ENCODE measurements around the gene KDM2B. TPM values are rescaled to one million over a fixed set of nuclear protein-coding genes. Genes with fewer than 3 reads are reported as not detected.

KDM2B gene
- total and polyA plus RNA-seq, 2 experiments from 2014 or later, result 59.4 to 161 TPM

- Histone ChIP-seq H3K27me3 (ENCODE audit: insufficient read depth) (no peaks in the 10 kb centered on the region), H3K4me2 (no peak overlapping the region), H3K9me2 (ENCODE audit: insufficient read depth) (no peaks in the 10 kb centered on the region), H3K4me3 (no peak overlapping the region), H3K4me1 (ENCODE audit: insufficient read depth) (peaks cover 11% of the 10 kb centered on the region; the same call in 1 of the 2 replicates), H3K79me2 (replicated peaks; ENCODE audit: insufficient read depth) (peaks cover 72% of the 10 kb centered on the region), H3F3A (replicated peaks; ENCODE audit: low read depth) (peaks cover 9% of the 10 kb centered on the region; the same call in 1 of the 2 replicates), H3K36me3 (ENCODE audit: insufficient read depth) (peaks cover 33% of the 10 kb centered on the region), H3K27ac (ENCODE audit: low read depth) (0 out of 2 replicates have a peak overlapping the region, but pooled peaks have one; percentile 59), H4K20me1 (replicated peaks; ENCODE audit: insufficient read depth) (peaks cover 35% of the 10 kb centered on the region), H2AFZ (no peak overlapping the region)
- Mint-ChIP-seq H3K27ac (no peak overlapping the region), H3K4me1 (peaks cover 21% of the 10 kb centered on the region), H3K4me3 (no peak overlapping the region), H3K27me3 (ENCODE audit: insufficient read depth, low read depth, poor library complexity) (peaks cover 22% of the 10 kb centered on the region), H3K9me3 (no peaks in the 10 kb centered on the region), H3K36me3 (ENCODE audit: low read depth) (peaks cover 52% of the 10 kb centered on the region)
- TF ChIP-seq ZNF331 (CRISPR knock-in tag; IDR thresholded peaks at IDR 0.05; ENCODE audit: low read depth) (no peak), EZH2phosphoT487 (IDR thresholded peaks at IDR 0.05; ENCODE audit: unreplicated experiment) (no peak), POLR2AphosphoS5 (IDR thresholded peaks at IDR 0.05; ENCODE audit: low read depth) (no peak), EZH2 (IDR thresholded peaks at IDR 0.05; ENCODE audit: low read depth, unreplicated experiment) (no peak)
- TF ChIP-seq, protein P1, sequence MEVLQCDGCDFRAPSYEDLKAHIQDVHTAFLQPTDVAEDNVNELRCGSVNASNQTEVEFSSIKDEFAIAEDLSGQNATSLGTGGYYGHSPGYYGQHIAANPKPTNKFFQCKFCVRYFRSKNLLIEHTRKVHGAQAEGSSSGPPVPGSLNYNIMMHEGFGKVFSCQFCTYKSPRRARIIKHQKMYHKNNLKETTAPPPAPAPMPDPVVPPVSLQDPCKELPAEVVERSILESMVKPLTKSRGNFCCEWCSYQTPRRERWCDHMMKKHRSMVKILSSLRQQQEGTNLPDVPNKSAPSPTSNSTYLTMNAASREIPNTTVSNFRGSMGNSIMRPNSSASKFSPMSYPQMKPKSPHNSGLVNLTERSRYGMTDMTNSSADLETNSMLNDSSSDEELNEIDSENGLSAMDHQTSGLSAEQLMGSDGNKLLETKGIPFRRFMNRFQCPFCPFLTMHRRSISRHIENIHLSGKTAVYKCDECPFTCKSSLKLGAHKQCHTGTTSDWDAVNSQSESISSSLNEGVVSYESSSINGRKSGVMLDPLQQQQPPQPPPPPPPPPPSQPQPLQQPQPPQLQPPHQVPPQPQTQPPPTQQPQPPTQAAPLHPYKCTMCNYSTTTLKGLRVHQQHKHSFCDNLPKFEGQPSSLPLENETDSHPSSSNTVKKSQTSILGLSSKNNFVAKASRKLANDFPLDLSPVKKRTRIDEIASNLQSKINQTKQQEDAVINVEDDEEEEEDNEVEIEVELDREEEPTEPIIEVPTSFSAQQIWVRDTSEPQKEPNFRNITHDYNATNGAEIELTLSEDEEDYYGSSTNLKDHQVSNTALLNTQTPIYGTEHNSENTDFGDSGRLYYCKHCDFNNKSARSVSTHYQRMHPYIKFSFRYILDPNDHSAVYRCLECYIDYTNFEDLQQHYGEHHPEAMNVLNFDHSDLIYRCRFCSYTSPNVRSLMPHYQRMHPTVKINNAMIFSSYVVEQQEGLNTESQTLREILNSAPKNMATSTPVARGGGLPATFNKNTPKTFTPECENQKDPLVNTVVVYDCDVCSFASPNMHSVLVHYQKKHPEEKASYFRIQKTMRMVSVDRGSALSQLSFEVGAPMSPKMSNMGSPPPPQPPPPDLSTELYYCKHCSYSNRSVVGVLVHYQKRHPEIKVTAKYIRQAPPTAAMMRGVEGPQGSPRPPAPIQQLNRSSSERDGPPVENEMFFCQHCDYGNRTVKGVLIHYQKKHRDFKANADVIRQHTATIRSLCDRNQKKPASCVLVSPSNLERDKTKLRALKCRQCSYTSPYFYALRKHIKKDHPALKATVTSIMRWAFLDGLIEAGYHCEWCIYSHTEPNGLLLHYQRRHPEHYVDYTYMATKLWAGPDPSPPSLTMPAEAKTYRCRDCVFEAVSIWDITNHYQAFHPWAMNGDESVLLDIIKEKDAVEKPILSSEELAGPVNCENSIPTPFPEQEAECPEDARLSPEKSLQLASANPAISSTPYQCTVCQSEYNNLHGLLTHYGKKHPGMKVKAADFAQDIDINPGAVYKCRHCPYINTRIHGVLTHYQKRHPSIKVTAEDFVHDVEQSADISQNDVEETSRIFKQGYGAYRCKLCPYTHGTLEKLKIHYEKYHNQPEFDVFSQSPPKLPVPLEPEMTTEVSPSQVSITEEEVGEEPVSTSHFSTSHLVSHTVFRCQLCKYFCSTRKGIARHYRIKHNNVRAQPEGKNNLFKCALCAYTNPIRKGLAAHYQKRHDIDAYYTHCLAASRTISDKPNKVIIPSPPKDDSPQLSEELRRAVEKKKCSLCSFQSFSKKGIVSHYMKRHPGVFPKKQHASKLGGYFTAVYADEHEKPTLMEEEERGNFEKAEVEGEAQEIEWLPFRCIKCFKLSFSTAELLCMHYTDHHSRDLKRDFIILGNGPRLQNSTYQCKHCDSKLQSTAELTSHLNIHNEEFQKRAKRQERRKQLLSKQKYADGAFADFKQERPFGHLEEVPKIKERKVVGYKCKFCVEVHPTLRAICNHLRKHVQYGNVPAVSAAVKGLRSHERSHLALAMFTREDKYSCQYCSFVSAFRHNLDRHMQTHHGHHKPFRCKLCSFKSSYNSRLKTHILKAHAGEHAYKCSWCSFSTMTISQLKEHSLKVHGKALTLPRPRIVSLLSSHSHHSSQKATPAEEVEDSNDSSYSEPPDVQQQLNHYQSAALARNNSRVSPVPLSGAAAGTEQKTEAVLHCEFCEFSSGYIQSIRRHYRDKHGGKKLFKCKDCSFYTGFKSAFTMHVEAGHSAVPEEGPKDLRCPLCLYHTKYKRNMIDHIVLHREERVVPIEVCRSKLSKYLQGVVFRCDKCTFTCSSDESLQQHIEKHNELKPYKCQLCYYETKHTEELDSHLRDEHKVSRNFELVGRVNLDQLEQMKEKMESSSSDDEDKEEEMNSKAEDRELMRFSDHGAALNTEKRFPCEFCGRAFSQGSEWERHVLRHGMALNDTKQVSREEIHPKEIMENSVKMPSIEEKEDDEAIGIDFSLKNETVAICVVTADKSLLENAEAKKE (CRISPR knock-in tag; IDR thresholded peaks at IDR 0.05), result no peak
- TF ChIP-seq, protein P2, sequence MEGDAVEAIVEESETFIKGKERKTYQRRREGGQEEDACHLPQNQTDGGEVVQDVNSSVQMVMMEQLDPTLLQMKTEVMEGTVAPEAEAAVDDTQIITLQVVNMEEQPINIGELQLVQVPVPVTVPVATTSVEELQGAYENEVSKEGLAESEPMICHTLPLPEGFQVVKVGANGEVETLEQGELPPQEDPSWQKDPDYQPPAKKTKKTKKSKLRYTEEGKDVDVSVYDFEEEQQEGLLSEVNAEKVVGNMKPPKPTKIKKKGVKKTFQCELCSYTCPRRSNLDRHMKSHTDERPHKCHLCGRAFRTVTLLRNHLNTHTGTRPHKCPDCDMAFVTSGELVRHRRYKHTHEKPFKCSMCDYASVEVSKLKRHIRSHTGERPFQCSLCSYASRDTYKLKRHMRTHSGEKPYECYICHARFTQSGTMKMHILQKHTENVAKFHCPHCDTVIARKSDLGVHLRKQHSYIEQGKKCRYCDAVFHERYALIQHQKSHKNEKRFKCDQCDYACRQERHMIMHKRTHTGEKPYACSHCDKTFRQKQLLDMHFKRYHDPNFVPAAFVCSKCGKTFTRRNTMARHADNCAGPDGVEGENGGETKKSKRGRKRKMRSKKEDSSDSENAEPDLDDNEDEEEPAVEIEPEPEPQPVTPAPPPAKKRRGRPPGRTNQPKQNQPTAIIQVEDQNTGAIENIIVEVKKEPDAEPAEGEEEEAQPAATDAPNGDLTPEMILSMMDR (conservative IDR thresholded peaks at IDR 0.05; ENCODE audit: low read depth in 2 of 2), result no peak
- TF ChIP-seq, protein P3, sequence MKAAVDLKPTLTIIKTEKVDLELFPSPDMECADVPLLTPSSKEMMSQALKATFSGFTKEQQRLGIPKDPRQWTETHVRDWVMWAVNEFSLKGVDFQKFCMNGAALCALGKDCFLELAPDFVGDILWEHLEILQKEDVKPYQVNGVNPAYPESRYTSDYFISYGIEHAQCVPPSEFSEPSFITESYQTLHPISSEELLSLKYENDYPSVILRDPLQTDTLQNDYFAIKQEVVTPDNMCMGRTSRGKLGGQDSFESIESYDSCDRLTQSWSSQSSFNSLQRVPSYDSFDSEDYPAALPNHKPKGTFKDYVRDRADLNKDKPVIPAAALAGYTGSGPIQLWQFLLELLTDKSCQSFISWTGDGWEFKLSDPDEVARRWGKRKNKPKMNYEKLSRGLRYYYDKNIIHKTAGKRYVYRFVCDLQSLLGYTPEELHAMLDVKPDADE (IDR thresholded peaks at IDR 0.05), result no peak
- ATAC-seq (no peak), DNase-seq (ENCODE audit: low spot score) (no peak)
Measured at GRCh38 chr12:121489874-121490273, 90.9 kb downstream of the KDM2B start.

Data from GM23338 (cell line).